ENCODE data around the gene RELB. TPM values are rescaled to one million over a fixed set of nuclear protein-coding genes. Genes with fewer than 3 reads are reported as not detected.

RELB gene
- total and polyA plus RNA-seq, 10 of the 15 experiments (the other 5 are each of a cell fraction or from before 2014, with no cell fraction given): 0.66 to 43.8 (median 12.8) TPM

- no peak for TF ChIP-seq MAX (IDR thresholded peaks at IDR 0.05; ENCODE audit: low read depth, low read length)
- TF ChIP-seq IKZF1 (conservative IDR thresholded peaks at IDR 0.05): no peak
These were observed 56.2 kb downstream of the RELB start (continued) for GRCh38 chr19:45057444-45057843.

- H3K27ac ChIP-seq (ENCODE audit: control insufficient read depth, insufficient read depth): no peak overlapping the region
- POLR2A ChIA-PET: interaction anchor here (1.1 to 1.7 kb wide), 3 partner anchors 16 to 69 kb away, joined by 3 to 5 read pairs (median 3); no protein-coding TSS in a partner anchor
- no peaks in the 10 kb centered on the region for H3K27me3 ChIP-seq (replicated peaks in 1 of 2; ENCODE audit: control insufficient read depth in 2 of 2, insufficient read depth in 2 of 2, low read length in 1 of 2)
- peaks cover 29 to 57% of the 10 kb centered on the region in 2 experiments for H3K36me3 ChIP-seq (ENCODE audit: control insufficient read depth in 2 of 2, insufficient read depth in 2 of 2, low read length in 1 of 2)
- SMC1A ChIA-PET (ENCODE audit: uncharacterized antibody, unreplicated experiment): interaction anchor here (0.7 to 2.0 kb wide), 9 partner anchors 12 to 280 kb away, joined by 3 to 10 read pairs (median 5); no protein-coding TSS in a partner anchor
- no peak overlapping the region for H3K9ac ChIP-seq (ENCODE audit: control insufficient read depth, insufficient read depth, low read length)
- CTCF ChIA-PET: interaction anchor here (1.0 to 5.3 kb wide), 15 partner anchors 9 to 106 kb away, joined by 3 to 70 read pairs (median 6); partner anchors contain the start of gene RELB
- FAIRE-seq (no peak), DNase-seq (ENCODE audit: low read depth, low spot score) (no peak), ATAC-seq (no peak)
- in situ Hi-C loops (cut with MboI) (loop anchor here (5.0 kb wide), 1 partner anchor 156 kb away; no protein-coding TSS in a partner anchor), intact Hi-C loops (cut with micrococcal nuclease; ENCODE audit: unreplicated experiment) (loop anchor here (1.0 to 2.0 kb wide), 3 partner anchors 41 to 156 kb away; no protein-coding TSS in a partner anchor)
- H3K4me2 ChIP-seq (ENCODE audit: control insufficient read depth, insufficient read depth): no peak overlapping the region
- no peaks in the 10 kb centered on the region for H3K79me2 ChIP-seq (ENCODE audit: control insufficient read depth, insufficient read depth, low read length)
- WGBS (ENCODE audit: insufficient coverage, insufficient replicate concordance, low lambda C conversion rate, missing lambda C conversion rate): 90% methylated on average over 13 of the region's 14 CpGs
- H4K20me1 ChIP-seq (ENCODE audit: control insufficient read depth, insufficient read depth): no peaks in the 10 kb centered on the region; the same call in 1 of the 2 replicates
- TF ChIP-seq POLR2A (IDR thresholded peaks at IDR 0.05; ENCODE audit: low read depth, low read length) (0 out of 2 replicates have a peak, but pooled peaks have one; percentile 27), IKZF1 (conservative IDR thresholded peaks at IDR 0.05) (no peak)
- no peaks in the 10 kb centered on the region for H3K4me1 ChIP-seq (ENCODE audit: control insufficient read depth, insufficient read depth, low read length)
- H2AFZ ChIP-seq (ENCODE audit: control insufficient read depth, low read depth, low read length): no peak overlapping the region
- no TSS peak for BruUV-seq (replicated peaks)
- RAD21 ChIA-PET (ENCODE audit: unreplicated experiment): interaction anchor here (1.0 to 1.7 kb wide), 14 partner anchors 11 to 282 kb away, joined by 3 to 29 read pairs (median 5); partner anchors contain the start of genes BLOC1S3, CLASRP, KLC3 and TRAPPC6A
- no peak overlapping the region for H3K4me3 ChIP-seq
- no peaks in the 10 kb centered on the region for H3K9me3 ChIP-seq (replicated peaks; ENCODE audit: control insufficient read depth, insufficient read depth, low read length)
These were observed 57.4 kb downstream of the RELB start for GRCh38 chr19:45058622-45059159.
